Measurements from ENCODE around the gene MACROD2. TPM values are rescaled to one million over a fixed set of nuclear protein-coding genes. Genes with fewer than 3 reads are reported as not detected.
"Not testable (repeated sequence)": the region's sequence is repeated elsewhere in the genome, so short reads cannot be mapped to it uniquely, and the experiment has no call there.

MACROD2 gene
- total RNA-seq, 4 donors from 2014 or later = 1.8 to 4.8 (median 2.9) TPM

GRCh38 chr20:15535863-15536262, 1540.5 kb downstream of the MACROD2 start:
- no peak overlapping the region for H3K4me3 ChIP-seq
- no peaks in the 10 kb centered on the region for H3K4me1 ChIP-seq
- WGBS, 2 donors = 80 to 89% methylated on average over 3 of the region's 3 CpGs
- intact Hi-C loops (cut with DNase I) = no loop called here
- no peaks in the 10 kb centered on the region for H3K27me3 ChIP-seq
- H3K27ac ChIP-seq = no peak overlapping the region
- no peaks in the 10 kb centered on the region for H3K36me3 ChIP-seq
- H3K9me3 ChIP-seq = no peaks in the 10 kb centered on the region
- TF ChIP-seq POLR2A (IDR thresholded peaks at IDR 0.05) (no peak), CTCF (IDR thresholded peaks at IDR 0.05) (no peak)
- DNase-seq = no peak

- H3K36me3 ChIP-seq; intact Hi-C loops (cut with DNase I); H3K9me3 ChIP-seq; H3K4me1 ChIP-seq; H3K27ac ChIP-seq; H3K4me3 ChIP-seq; DNase-seq; H3K27me3 ChIP-seq: not testable (repeated sequence)
- WGBS, 2 donors = 79 to 96% methylated on average over 1 of the region's 1 CpG
Measured at GRCh38 chr20:15537200-15537599, 1541.9 kb downstream of the MACROD2 start.

- no peak for TF ChIP-seq CTCF (IDR thresholded peaks at IDR 0.05)
- no peak for TF ChIP-seq POLR2A (IDR thresholded peaks at IDR 0.05)
- H3K27me3 ChIP-seq = no peaks in the 10 kb centered on the region
- no peak for DNase-seq
- 87% methylated on average over 5 of the region's 5 CpGs for WGBS, 2 donors
- H3K4me3 ChIP-seq = no peak overlapping the region
- intact Hi-C loops (cut with DNase I) = no loop called here
- H3K4me1 ChIP-seq = no peaks in the 10 kb centered on the region
- no peaks in the 10 kb centered on the region for H3K9me3 ChIP-seq
- H3K36me3 ChIP-seq = no peaks in the 10 kb centered on the region
- H3K27ac ChIP-seq = no peak overlapping the region
Measured at GRCh38 chr20:15542655-15543054, 1547.3 kb downstream of the MACROD2 start.

GRCh38 chr20:15544742-15545141, 1549.4 kb downstream of the MACROD2 start:
- Histone ChIP-seq H3K4me3 (no peak overlapping the region), H3K27ac (no peak overlapping the region), H3K36me3 (no peaks in the 10 kb centered on the region), H3K27me3 (no peaks in the 10 kb centered on the region), H3K9me3 (no peaks in the 10 kb centered on the region), H3K4me1 (no peaks in the 10 kb centered on the region)
- intact Hi-C loops (cut with DNase I) = no loop called here
- TF ChIP-seq CTCF (IDR thresholded peaks at IDR 0.05) (no peak), POLR2A (IDR thresholded peaks at IDR 0.05) (no peak)
- 67 to 76% methylated on average over 2 of the region's 2 CpGs for WGBS, 2 donors
- no peak for DNase-seq

GRCh38 chr20:15546525-15547023, 1551.3 kb downstream of the MACROD2 start:
- Histone ChIP-seq H3K27me3 (no peaks in the 10 kb centered on the region), H3K9me3 (no peaks in the 10 kb centered on the region), H3K36me3 (no peaks in the 10 kb centered on the region), H3K27ac (no peak overlapping the region), H3K4me3 (no peak overlapping the region), H3K4me1 (no peaks in the 10 kb centered on the region)
- DNase-seq = no peak
- WGBS, 2 donors = 64 to 68% methylated on average over 2 of the region's 2 CpGs
- intact Hi-C loops (cut with DNase I) = no loop called here
- no peak for TF ChIP-seq POLR2A (IDR thresholded peaks at IDR 0.05)
- TF ChIP-seq CTCF (IDR thresholded peaks at IDR 0.05) = no peak

- intact Hi-C loops (cut with DNase I) = no loop called here
- Histone ChIP-seq H3K27me3 (no peaks in the 10 kb centered on the region), H3K27ac (no peak overlapping the region), H3K4me3 (no peak overlapping the region), H3K36me3 (no peaks in the 10 kb centered on the region), H3K9me3 (no peaks in the 10 kb centered on the region), H3K4me1 (no peaks in the 10 kb centered on the region)
- TF ChIP-seq POLR2A (IDR thresholded peaks at IDR 0.05) (no peak), CTCF (IDR thresholded peaks at IDR 0.05) (no peak)
- DNase-seq = no peak
- WGBS, 2 donors = 93 to 96% methylated on average over 3 of the region's 3 CpGs
Measured at GRCh38 chr20:15547119-15547518, 1551.8 kb downstream of the MACROD2 start.
